B cell (primary cell): Measurements from ENCODE around the gene RAPGEF5. TPM values are rescaled to one million over a fixed set of nuclear protein-coding genes. Genes with fewer than 3 reads are reported as not detected.

ENCODE experiments used
- ATAC-seq: fragments of 200-7000 bp; cut with Tn5 transposase; one replicate; pipeline ENCODE4 v1.10.0; 2021; ENCODE audit warnings: low read depth, mild to moderate bottlenecking, moderate number of reproducible peaks, moderate library complexity
- CTCF ChIA-PET: fragments of 350-600 bp; sonication (Branson Sonifier 250); formaldehyde crosslinking; loops from one replicate; lab custom pipeline; 2021; ENCODE audit warnings: antibody characterized with exemption, inconsistent platforms; lab: Charles Lee
- POLR2A ChIA-PET: fragments of 350-600 bp; sonication (Branson Sonifier 250); formaldehyde crosslinking; loops from one replicate; lab custom pipeline; 2021; ENCODE audit warnings: antibody characterized with exemption; lab: Charles Lee
- DNase-seq: peaks from one replicate; pipeline ENCODE4 v3.0.0; 2013
- H2AFZ ChIP-seq: 2 replicates; pipeline ENCODE4 v1.6.1; 2012; ENCODE audit warnings: mild to moderate bottlenecking, low read depth, low read length; ENCODE audit not compliant: insufficient read depth, poor library complexity, severe bottlenecking
- H3K27ac ChIP-seq, 2 donors: 1 replicate in 1 of 2; 2 replicates in 1 of 2; pipeline ENCODE4 v1.5.1; 2012 to 2013; ENCODE audit warnings: low read length in 2 of 2, mild to moderate bottlenecking in 2 of 2, moderate library complexity in 1 of 2
- H3K27me3 ChIP-seq, 4 experiments: fragments of 200-600 bp in 1 of 4; sonication (generic) in 1 of 4; replicated peaks in 1 of 4; 1 replicate in 2 of 4; 2 replicates in 2 of 4; pipeline versions ENCODE4 v1.6.1 to v1.7.0; 2013 to 2016; ENCODE audit warnings: low read length in 3 of 4, mild to moderate bottlenecking in 2 of 4, mixed read lengths in 1 of 4, moderate library complexity in 1 of 4; ENCODE audit not compliant: insufficient read depth in 4 of 4, control insufficient read depth in 3 of 4; ENCODE audit errors: control extremely low read depth in 1 of 4
- H3K36me3 ChIP-seq, 2 experiments: replicated peaks in 1 of 2; 1 replicate in 1 of 2; 2 replicates in 1 of 2; pipeline versions ENCODE4 v1.6.1 to v1.7.1; 2013; ENCODE audit warnings: low read length in 1 of 2; ENCODE audit not compliant: insufficient read depth in 2 of 2, control insufficient read depth in 1 of 2; ENCODE audit errors: control extremely low read depth in 1 of 2, extremely low read depth in 1 of 2
- H3K4me1 ChIP-seq, 2 donors: fragments of 200-600 bp in 1 of 2; sonication (generic) in 1 of 2; 1 replicate in 1 of 2; 2 replicates in 1 of 2; pipeline versions ENCODE4 v1.5.1 to v1.6.1; 2013 to 2017; ENCODE audit warnings: low read length in 2 of 2; ENCODE audit not compliant: control insufficient read depth in 2 of 2, insufficient read depth in 2 of 2
- H3K4me2 ChIP-seq: replicated peaks from 2 replicates; pipeline ENCODE3; 2012; ENCODE audit warnings: mild to moderate bottlenecking, low read depth, low read length; ENCODE audit not compliant: poor library complexity, severe bottlenecking
- H3K4me3 ChIP-seq, 5 experiments: fragments of 200-600 bp in 1 of 5; sonication (generic) in 1 of 5; 1 replicate in 3 of 5; 2 replicates in 2 of 5; pipeline versions ENCODE4 v1.5.1 to v1.7.0; 2011 to 2016; ENCODE audit warnings: low read length in 4 of 5, mild to moderate bottlenecking in 4 of 5, low read depth in 2 of 5, control low read depth in 1 of 5, moderate library complexity in 1 of 5; ENCODE audit not compliant: insufficient read depth in 1 of 5; ENCODE audit errors: control extremely low read depth in 1 of 5, extremely low read depth in 1 of 5
- H3K79me2 ChIP-seq: fragments of 200-600 bp; sonication (generic); one replicate; pipeline ENCODE4 v1.6.0; 2016; ENCODE audit warnings: low read length; ENCODE audit not compliant: control insufficient read depth, insufficient read depth
- H3K9ac ChIP-seq: fragments of 200-600 bp; sonication (generic); 2 replicates; pipeline ENCODE4 v1.6.1; 2017; ENCODE audit warnings: mild to moderate bottlenecking, low read length, moderate library complexity
- H3K9me3 ChIP-seq, 3 donors: one replicate each; pipeline versions ENCODE4 v1.6.1 to v1.7.1; 2013; ENCODE audit warnings: low read length in 2 of 3; ENCODE audit not compliant: control insufficient read depth in 2 of 3, insufficient read depth in 1 of 3; ENCODE audit errors: control extremely low read depth in 1 of 3
- H4K20me1 ChIP-seq: 2 replicates; pipeline ENCODE4 v1.6.0; 2012; ENCODE audit warnings: mild to moderate bottlenecking, low read length; ENCODE audit not compliant: insufficient read depth, control insufficient read depth, poor library complexity, severe bottlenecking
- H3K27ac Mint-ChIP-seq: one replicate; pipeline ENCODE4 v1.8.0; 2021; ENCODE audit warnings: mixed read lengths
- H3K27me3 Mint-ChIP-seq: one replicate; pipeline ENCODE4 v1.8.0; 2021; ENCODE audit warnings: mixed read lengths
- H3K4me1 Mint-ChIP-seq: one replicate; pipeline ENCODE4 v1.8.0; 2021; ENCODE audit warnings: mixed read lengths
- H3K4me3 Mint-ChIP-seq: one replicate; pipeline ENCODE4 v1.8.0; 2021; ENCODE audit warnings: mixed read lengths
- H3K9me3 Mint-ChIP-seq: one replicate; pipeline ENCODE4 v1.8.0; 2022; ENCODE audit warnings: mixed read lengths; ENCODE audit not compliant: insufficient read depth
- EZH2 ChIP-seq: IDR thresholded peaks from 2 replicates; pipeline ENCODE4 v1.6.1; 2012; ENCODE audit warnings: borderline replicate concordance, low read depth, mild to moderate bottlenecking, moderate library complexity, low read length; ENCODE audit not compliant: insufficient read depth, poor library complexity, severe bottlenecking
- WGBS: methylation state at CpG from one replicate; pipeline ENCODE4 v1.1.5; 2013; ENCODE audit warnings: missing lambda C conversion rate; ENCODE audit not compliant: insufficient coverage; 5-methylcytosine and 5-hydroxymethylcytosine counted together
- intact Hi-C: fragments of 100-400 bp; cut with micrococcal nuclease; formaldehyde crosslinking; loops from one replicate; pipeline ENCODE4 v1.10.0; 2022
- polyA plus RNA-seq: library from polyadenylated mRNA; depleted of rRNA; stranded (reverse); fragments of >200 nt; gene quantifications from 2 replicates; pipeline ENCODE4 v1.2.3, GENCODE V29; 2012
- total RNA-seq, 2 donors: library from RNA; stranded (reverse); fragments of 120-200 nt in 1 of 2; gene quantifications; 1 replicate in 1 of 2; 2 replicates in 1 of 2; pipeline versions ENCODE4 v1.2.3 to v1.2.4, GENCODE V29; 2013 to 2022
- TF ChIP-seq, protein P1 (sequence below): fragments of 200-600 bp; IDR thresholded peaks from one replicate; pipeline ENCODE4 v1.8.0; 2022; ENCODE audit warnings: antibody characterized with exemption, mild to moderate bottlenecking

Gene RAPGEF5
- total and polyA plus RNA-seq, 2 donors (not counting 1 experiment from before 2014, with no cell fraction given) = 1.5 to 37.6 TPM

- H3K9me3 ChIP-seq = no peaks in the 10 kb centered on the region
- Mint-ChIP-seq H3K4me1 (no peaks in the 10 kb centered on the region), H3K27me3 (no peaks in the 10 kb centered on the region), H3K9me3 (no peaks in the 10 kb centered on the region), H3K27ac (no peak overlapping the region), H3K4me3 (no peak overlapping the region)
- H3K4me3 ChIP-seq = no peak overlapping the region
- H3K9ac ChIP-seq = no peak overlapping the region
- ChIA-PET CTCF (no interaction called here), POLR2A (no interaction called here)
- H3K4me1 ChIP-seq = no peaks in the 10 kb centered on the region
- H2AFZ ChIP-seq = no peak overlapping the region
- no peak overlapping the region for H3K4me2 ChIP-seq
- ATAC-seq (no peak), DNase-seq (no peak)
- no peaks in the 10 kb centered on the region for H4K20me1 ChIP-seq
- intact Hi-C loops = no loop called here
- H3K36me3 ChIP-seq = no peaks in the 10 kb centered on the region
- 100% methylated on average over 2 of the region's 2 CpGs for WGBS
- H3K79me2 ChIP-seq = no peaks in the 10 kb centered on the region
- no peaks in the 10 kb centered on the region for H3K27me3 ChIP-seq
- no peak overlapping the region for H3K27ac ChIP-seq
- TF ChIP-seq, protein P1, sequence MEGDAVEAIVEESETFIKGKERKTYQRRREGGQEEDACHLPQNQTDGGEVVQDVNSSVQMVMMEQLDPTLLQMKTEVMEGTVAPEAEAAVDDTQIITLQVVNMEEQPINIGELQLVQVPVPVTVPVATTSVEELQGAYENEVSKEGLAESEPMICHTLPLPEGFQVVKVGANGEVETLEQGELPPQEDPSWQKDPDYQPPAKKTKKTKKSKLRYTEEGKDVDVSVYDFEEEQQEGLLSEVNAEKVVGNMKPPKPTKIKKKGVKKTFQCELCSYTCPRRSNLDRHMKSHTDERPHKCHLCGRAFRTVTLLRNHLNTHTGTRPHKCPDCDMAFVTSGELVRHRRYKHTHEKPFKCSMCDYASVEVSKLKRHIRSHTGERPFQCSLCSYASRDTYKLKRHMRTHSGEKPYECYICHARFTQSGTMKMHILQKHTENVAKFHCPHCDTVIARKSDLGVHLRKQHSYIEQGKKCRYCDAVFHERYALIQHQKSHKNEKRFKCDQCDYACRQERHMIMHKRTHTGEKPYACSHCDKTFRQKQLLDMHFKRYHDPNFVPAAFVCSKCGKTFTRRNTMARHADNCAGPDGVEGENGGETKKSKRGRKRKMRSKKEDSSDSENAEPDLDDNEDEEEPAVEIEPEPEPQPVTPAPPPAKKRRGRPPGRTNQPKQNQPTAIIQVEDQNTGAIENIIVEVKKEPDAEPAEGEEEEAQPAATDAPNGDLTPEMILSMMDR = no peak
- TF ChIP-seq EZH2 = no peak
Measured at GRCh38 chr7:22230238-22230637, 126.7 kb downstream of the RAPGEF5 start.

- Mint-ChIP-seq H3K4me3 (no peak overlapping the region), H3K9me3 (no peaks in the 10 kb centered on the region), H3K4me1 (no peaks in the 10 kb centered on the region), H3K27ac (no peak overlapping the region), H3K27me3 (no peaks in the 10 kb centered on the region)
- no peak for ATAC-seq
- H3K4me1 ChIP-seq = no peaks in the 10 kb centered on the region
- POLR2A ChIA-PET = no interaction called here
- no peak for DNase-seq
- CTCF ChIA-PET = no interaction called here
- no peak overlapping the region for H3K4me3 ChIP-seq
- TF ChIP-seq EZH2 = no peak
- TF ChIP-seq, protein P1 = no peak
- no CpG with 5 or more reads among the region's 2 CpGs for WGBS
- no peak overlapping the region for H2AFZ ChIP-seq
- H3K9me3 ChIP-seq = no peaks in the 10 kb centered on the region
- no peak overlapping the region for H3K9ac ChIP-seq
- H3K4me2 ChIP-seq = no peak overlapping the region
- no peaks in the 10 kb centered on the region for H3K79me2 ChIP-seq
- intact Hi-C loops = no loop called here
- no peaks in the 10 kb centered on the region for H3K36me3 ChIP-seq
- no peak overlapping the region for H3K27ac ChIP-seq
- H3K27me3 ChIP-seq = no peaks in the 10 kb centered on the region
- no peaks in the 10 kb centered on the region for H4K20me1 ChIP-seq
Measured at GRCh38 chr7:22229148-22229547, 127.8 kb downstream of the RAPGEF5 start.
